ENCODE results near the gene LRRK1. TPM values are rescaled to one million over a fixed set of nuclear protein-coding genes. Genes with fewer than 3 reads are reported as not detected.

Gene LRRK1
- total RNA-seq, 1 experiment from 2014 or later = 7.6 TPM

DNA sequence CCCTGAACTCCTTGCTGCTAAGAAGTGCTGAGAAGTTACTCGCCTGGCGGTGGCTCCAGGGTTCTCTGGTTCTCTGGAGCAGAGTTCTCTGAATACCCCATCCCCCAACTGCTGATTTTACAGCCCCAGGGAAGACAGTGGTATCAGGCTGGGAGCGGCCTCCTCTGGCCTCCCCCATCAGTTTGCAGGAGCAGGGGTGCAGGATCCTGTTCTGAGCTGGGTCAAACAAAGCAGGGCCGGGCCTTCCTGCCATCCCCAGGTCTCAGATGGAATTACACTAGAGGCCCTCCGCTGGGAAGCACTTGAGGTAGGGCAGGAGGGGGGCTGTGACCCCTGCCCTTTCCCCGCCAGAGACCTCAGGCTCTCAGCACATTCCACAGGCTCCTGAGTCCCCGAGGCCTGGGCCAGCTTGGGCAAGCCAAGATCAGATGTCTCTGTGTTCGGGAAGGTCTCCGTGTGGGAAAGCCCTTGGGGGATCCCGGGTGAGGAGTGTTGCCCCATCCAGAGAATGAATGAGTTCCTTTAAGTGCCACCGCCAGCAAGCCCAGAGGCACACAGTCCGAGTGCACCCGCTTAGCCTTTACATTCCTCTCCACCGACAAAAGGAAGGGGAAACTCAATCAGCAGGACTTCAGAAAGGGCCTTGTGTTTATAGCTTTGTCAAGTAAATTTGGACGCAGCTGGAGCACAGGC is 149.9 kb downstream of the LRRK1 start (continued):
- TF ChIP-seq, protein P1, sequence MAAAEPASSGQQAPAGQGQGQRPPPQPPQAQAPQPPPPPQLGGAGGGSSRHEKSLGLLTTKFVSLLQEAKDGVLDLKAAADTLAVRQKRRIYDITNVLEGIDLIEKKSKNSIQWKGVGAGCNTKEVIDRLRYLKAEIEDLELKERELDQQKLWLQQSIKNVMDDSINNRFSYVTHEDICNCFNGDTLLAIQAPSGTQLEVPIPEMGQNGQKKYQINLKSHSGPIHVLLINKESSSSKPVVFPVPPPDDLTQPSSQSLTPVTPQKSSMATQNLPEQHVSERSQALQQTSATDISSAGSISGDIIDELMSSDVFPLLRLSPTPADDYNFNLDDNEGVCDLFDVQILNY (CRISPR knock-in tag; IDR thresholded peaks at IDR 0.05) = no peak; the same call in 1 of the 2 replicates
- TF ChIP-seq ELF4 (CRISPR knock-in tag; IDR thresholded peaks at IDR 0.05; ENCODE audit: low read depth) (no peak), TEAD1 (CRISPR knock-in tag; IDR thresholded peaks at IDR 0.05) (peak; percentile 59; the same call in 1 of the 2 replicates), CBFB (CRISPR knock-in tag; IDR thresholded peaks at IDR 0.05; ENCODE audit: low read depth) (no peak; the same call in 1 of the 2 replicates)
- TF ChIP-seq, protein P2, sequence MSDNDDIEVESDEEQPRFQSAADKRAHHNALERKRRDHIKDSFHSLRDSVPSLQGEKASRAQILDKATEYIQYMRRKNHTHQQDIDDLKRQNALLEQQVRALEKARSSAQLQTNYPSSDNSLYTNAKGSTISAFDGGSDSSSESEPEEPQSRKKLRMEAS (CRISPR knock-in tag; IDR thresholded peaks at IDR 0.05) = peak; percentile 63; the same call in 1 of the 2 replicates

DNA sequence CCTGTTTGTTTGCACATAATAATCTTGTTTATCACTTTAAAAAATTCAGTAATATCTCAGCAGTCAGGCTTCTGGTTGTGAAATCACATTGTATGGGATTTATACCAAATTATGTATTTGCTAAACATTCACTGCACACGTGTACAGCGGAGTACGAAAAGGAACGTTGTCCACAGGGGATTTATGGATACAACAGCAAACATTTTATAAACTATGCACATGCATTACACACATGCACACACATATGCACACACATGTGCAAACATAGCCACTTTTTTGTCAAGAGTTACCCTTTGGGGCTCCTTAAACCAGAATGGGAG is 150.5 kb downstream of the LRRK1 start:
- no peak overlapping the region; the same call in none of the 2 replicates for H3K4me3 Mint-ChIP-seq
- ChIA-PET CTCF (interaction anchor here (0.7 to 6.5 kb wide), 25 partner anchors 8 to 219 kb away, joined by 3 to 53 read pairs (median 5); partner anchors contain the start of genes CHSY1 and LRRK1), POLR2A (interaction anchor here (0.6 to 1.4 kb wide), 4 partner anchors 13 to 182 kb away, joined by 3 to 4 read pairs (median 3); partner anchors contain the start of gene CHSY1)
- DNase-seq (ENCODE audit: low spot score) (no peak), ATAC-seq (no peak)
- H3K9me3 Mint-ChIP-seq = peaks cover 22% of the 10 kb centered on the region
- peaks cover 39% of the 10 kb centered on the region for H3K36me3 Mint-ChIP-seq
- peaks cover 21% of the 10 kb centered on the region for H3K27me3 Mint-ChIP-seq (ENCODE audit: low read depth)
- H3K27ac Mint-ChIP-seq = peak overlapping the region; percentile 99
- TF ChIP-seq HMGA2 (CRISPR knock-in tag; IDR thresholded peaks at IDR 0.05) = no peak
- no peak for TF ChIP-seq MYBL2 (CRISPR knock-in tag; IDR thresholded peaks at IDR 0.05)
- TF ChIP-seq TCF7 (CRISPR knock-in tag; IDR thresholded peaks at IDR 0.05; ENCODE audit: low read depth) = no peak
- TF ChIP-seq ZNF219 (CRISPR knock-in tag; IDR thresholded peaks at IDR 0.05; ENCODE audit: borderline replicate concordance) = no peak
- TF ChIP-seq, protein P3, sequence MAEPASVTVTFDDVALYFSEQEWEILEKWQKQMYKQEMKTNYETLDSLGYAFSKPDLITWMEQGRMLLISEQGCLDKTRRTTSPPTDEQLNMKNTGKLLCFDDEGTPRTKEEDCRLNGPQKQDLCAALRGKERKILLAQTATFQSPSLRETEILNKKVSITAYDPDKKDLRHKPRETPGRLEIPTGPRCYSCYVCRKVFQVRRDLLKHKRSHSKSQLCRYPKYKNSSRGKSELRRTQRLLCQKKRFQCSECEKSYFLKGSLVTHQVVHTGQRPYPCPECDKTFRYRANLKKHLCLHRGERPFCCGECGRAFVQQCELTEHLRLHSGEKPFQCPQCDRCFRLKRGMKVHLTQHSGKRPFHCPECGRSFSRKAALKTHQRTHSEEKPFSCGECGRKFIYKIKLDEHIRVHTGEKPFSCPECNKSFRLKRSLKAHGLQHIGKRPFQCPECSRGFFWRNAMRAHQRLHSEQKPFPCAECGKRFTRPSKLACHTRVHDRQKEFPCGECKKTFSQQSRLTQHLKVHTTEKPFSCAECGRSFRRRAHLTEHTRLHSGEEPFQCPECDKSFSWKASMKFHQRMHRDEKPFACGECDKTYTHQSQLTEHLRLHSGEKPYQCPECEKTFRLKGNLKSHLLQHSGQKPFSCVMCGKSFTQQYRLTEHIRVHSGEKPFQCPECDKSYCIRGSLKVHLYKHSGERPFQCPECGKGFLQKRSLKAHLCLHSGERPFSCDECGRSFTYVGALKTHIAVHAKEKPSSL (CRISPR knock-in tag; conservative IDR thresholded peaks at IDR 0.05) = no peak
- TF ChIP-seq NR3C1 (CRISPR knock-in tag; conservative IDR thresholded peaks at IDR 0.05; ENCODE audit: low read depth) = no peak
- no peak for TF ChIP-seq CREB1 (CRISPR knock-in tag; IDR thresholded peaks at IDR 0.05)
- TF ChIP-seq CBFB (CRISPR knock-in tag; IDR thresholded peaks at IDR 0.05; ENCODE audit: low read depth) = no peak
- TF ChIP-seq, protein P4, sequence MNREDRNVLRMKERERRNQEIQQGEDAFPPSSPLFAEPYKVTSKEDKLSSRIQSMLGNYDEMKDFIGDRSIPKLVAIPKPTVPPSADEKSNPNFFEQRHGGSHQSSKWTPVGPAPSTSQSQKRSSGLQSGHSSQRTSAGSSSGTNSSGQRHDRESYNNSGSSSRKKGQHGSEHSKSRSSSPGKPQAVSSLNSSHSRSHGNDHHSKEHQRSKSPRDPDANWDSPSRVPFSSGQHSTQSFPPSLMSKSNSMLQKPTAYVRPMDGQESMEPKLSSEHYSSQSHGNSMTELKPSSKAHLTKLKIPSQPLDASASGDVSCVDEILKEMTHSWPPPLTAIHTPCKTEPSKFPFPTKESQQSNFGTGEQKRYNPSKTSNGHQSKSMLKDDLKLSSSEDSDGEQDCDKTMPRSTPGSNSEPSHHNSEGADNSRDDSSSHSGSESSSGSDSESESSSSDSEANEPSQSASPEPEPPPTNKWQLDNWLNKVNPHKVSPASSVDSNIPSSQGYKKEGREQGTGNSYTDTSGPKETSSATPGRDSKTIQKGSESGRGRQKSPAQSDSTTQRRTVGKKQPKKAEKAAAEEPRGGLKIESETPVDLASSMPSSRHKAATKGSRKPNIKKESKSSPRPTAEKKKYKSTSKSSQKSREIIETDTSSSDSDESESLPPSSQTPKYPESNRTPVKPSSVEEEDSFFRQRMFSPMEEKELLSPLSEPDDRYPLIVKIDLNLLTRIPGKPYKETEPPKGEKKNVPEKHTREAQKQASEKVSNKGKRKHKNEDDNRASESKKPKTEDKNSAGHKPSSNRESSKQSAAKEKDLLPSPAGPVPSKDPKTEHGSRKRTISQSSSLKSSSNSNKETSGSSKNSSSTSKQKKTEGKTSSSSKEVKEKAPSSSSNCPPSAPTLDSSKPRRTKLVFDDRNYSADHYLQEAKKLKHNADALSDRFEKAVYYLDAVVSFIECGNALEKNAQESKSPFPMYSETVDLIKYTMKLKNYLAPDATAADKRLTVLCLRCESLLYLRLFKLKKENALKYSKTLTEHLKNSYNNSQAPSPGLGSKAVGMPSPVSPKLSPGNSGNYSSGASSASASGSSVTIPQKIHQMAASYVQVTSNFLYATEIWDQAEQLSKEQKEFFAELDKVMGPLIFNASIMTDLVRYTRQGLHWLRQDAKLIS (CRISPR knock-in tag; IDR thresholded peaks at IDR 0.05; ENCODE audit: borderline replicate concordance) = no peak
- TF ChIP-seq, protein P5, sequence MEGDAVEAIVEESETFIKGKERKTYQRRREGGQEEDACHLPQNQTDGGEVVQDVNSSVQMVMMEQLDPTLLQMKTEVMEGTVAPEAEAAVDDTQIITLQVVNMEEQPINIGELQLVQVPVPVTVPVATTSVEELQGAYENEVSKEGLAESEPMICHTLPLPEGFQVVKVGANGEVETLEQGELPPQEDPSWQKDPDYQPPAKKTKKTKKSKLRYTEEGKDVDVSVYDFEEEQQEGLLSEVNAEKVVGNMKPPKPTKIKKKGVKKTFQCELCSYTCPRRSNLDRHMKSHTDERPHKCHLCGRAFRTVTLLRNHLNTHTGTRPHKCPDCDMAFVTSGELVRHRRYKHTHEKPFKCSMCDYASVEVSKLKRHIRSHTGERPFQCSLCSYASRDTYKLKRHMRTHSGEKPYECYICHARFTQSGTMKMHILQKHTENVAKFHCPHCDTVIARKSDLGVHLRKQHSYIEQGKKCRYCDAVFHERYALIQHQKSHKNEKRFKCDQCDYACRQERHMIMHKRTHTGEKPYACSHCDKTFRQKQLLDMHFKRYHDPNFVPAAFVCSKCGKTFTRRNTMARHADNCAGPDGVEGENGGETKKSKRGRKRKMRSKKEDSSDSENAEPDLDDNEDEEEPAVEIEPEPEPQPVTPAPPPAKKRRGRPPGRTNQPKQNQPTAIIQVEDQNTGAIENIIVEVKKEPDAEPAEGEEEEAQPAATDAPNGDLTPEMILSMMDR (IDR thresholded peaks at IDR 0.05) = no peak
- peaks cover 62% of the 10 kb centered on the region for H3K4me1 Mint-ChIP-seq

Data from WTC11 (cell line).